DMS114 treated with DMSO at 0.1 percent for 48 hours (cell line): ENCODE measurements around the gene RRP9.
"Not testable (repeated sequence)": the region's sequence is repeated elsewhere in the genome, so short reads cannot be mapped to it uniquely, and the experiment has no call there.

Experiments
- DNase-seq: peaks from one replicate; lab custom pipeline; 2025; ENCODE audit not compliant: unreplicated experiment; lab: John Stamatoyannopoulos, UW

Gene RRP9

GRCh38 chr3:51941798-51942602, at the start of gene RRP9, which contains the start of gene PARP3:
RRP9 (minus strand) TSS chr3:51941904; CDS start chr3:51941867, 37 bp downstream.
PARP3 (plus strand) TSS chr3:51942363; CDS start chr3:51943356, 993 bp downstream.
- peak; percentile 98 for DNase-seq

- not testable (repeated sequence) for DNase-seq
These were observed 48.8 kb upstream of the RRP9 start for GRCh38 chr3:51990501-51990971.

GRCh38 chr3:51988286-51989146, 46.8 kb upstream of the RRP9 start:
- DNase-seq, result no peak

GRCh38 chr3:51987568-51987967, 45.9 kb upstream of the RRP9 start:
- DNase-seq, result no peak

- no peak for DNase-seq
These were observed 44.6 kb upstream of the RRP9 start for GRCh38 chr3:51986010-51986947.

- no peak for DNase-seq
These were observed 43.4 kb upstream of the RRP9 start for GRCh38 chr3:51985063-51985462.

- no peak for DNase-seq
These were observed 42.6 kb upstream of the RRP9 start for GRCh38 chr3:51984269-51984647.

- no peak for DNase-seq
These were observed 42.0 kb upstream of the RRP9 start for GRCh38 chr3:51983578-51984268.

GRCh38 chr3:51982838-51983577, 41.3 kb upstream of the RRP9 start, which contains the start of gene ACY1:
ACY1 (plus strand) TSS chr3:51983535; CDS start chr3:51984065, 530 bp downstream.
- DNase-seq, result peak; percentile 57

- DNase-seq, result no peak
These were observed 40.7 kb upstream of the RRP9 start for GRCh38 chr3:51982352-51982837.

- no peak for DNase-seq
These were observed 38.5 kb upstream of the RRP9 start for GRCh38 chr3:51980253-51980652.

GRCh38 chr3:51978143-51978502, 36.4 kb upstream of the RRP9 start:
- no peak for DNase-seq

- DNase-seq, result no peak
These were observed 35.9 kb upstream of the RRP9 start for GRCh38 chr3:51977446-51978142.

GRCh38 chr3:51975852-51976549, 34.3 kb upstream of the RRP9 start:
- peak; percentile 41 for DNase-seq

GRCh38 chr3:51974963-51975851, 33.5 kb upstream of the RRP9 start, which contains the start of gene ABHD14A:
ABHD14A (plus strand) TSS chr3:51975064; CDS start chr3:51975136, 72 bp downstream.
- peak; percentile 22 for DNase-seq

GRCh38 chr3:51974277-51974962, 32.7 kb upstream of the RRP9 start:
- DNase-seq, result no peak
